ENCODE data around the gene LLPH. TPM values are rescaled to one million over a fixed set of nuclear protein-coding genes. Genes with fewer than 3 reads are reported as not detected.

LLPH gene
- total and polyA plus RNA-seq, 2 of the 13 experiments (the other 11 are each of a cell fraction or from before 2014, with no cell fraction given), result 4.2 to 25.6 TPM

GRCh38 chr12:66107451-66107915, 23.1 kb downstream of the LLPH start (continued):
- TF ChIP-seq FOXA3 (CRISPR knock-in tag; IDR thresholded peaks at IDR 0.05) (peak; percentile 26; the same call in 1 of the 2 replicates), HOXA7 (CRISPR knock-in tag; IDR thresholded peaks at IDR 0.05) (no peak), TRIM24 (CRISPR knock-in tag; IDR thresholded peaks at IDR 0.05) (no peak), PHF20 (CRISPR knock-in tag; IDR thresholded peaks at IDR 0.05) (no peak), TBX2 (CRISPR knock-in tag; IDR thresholded peaks at IDR 0.05; ENCODE audit: borderline replicate concordance) (no peak), MTA1 (CRISPR knock-in tag; IDR thresholded peaks at IDR 0.05; ENCODE audit: borderline replicate concordance) (no peak), ZNF713 (CRISPR knock-in tag; IDR thresholded peaks at IDR 0.05) (no peak), WIZ (CRISPR knock-in tag; IDR thresholded peaks at IDR 0.05) (no peak), ZBTB42 (CRISPR knock-in tag; IDR thresholded peaks at IDR 0.05) (no peak), ZNF773 (CRISPR knock-in tag; IDR thresholded peaks at IDR 0.05; ENCODE audit: borderline replicate concordance) (no peak), GLI4 (CRISPR knock-in tag; IDR thresholded peaks at IDR 0.05; ENCODE audit: borderline replicate concordance) (no peak), SIX1 (CRISPR knock-in tag; IDR thresholded peaks at IDR 0.05; ENCODE audit: borderline replicate concordance) (no peak), MAFG (CRISPR knock-in tag; IDR thresholded peaks at IDR 0.05) (no peak), MAZ (IDR thresholded peaks at IDR 0.05; ENCODE audit: borderline replicate concordance, low read depth, low read length) (no peak), MAZ (CRISPR knock-in tag; IDR thresholded peaks at IDR 0.05; ENCODE audit: low read depth) (no peak), NCOA1 (CRISPR knock-in tag; IDR thresholded peaks at IDR 0.05) (no peak), ZNF605 (CRISPR knock-in tag; IDR thresholded peaks at IDR 0.05) (no peak), SETDB1 (CRISPR knock-in tag; IDR thresholded peaks at IDR 0.05; ENCODE audit: borderline replicate concordance) (no peak), ZNF138 (CRISPR knock-in tag; IDR thresholded peaks at IDR 0.05; ENCODE audit: low read depth) (no peak), TSC22D2 (CRISPR knock-in tag; IDR thresholded peaks at IDR 0.05; ENCODE audit: borderline replicate concordance) (no peak), ZMYM2 (CRISPR knock-in tag; IDR thresholded peaks at IDR 0.05) (no peak), ZNF674 (CRISPR knock-in tag; IDR thresholded peaks at IDR 0.05; ENCODE audit: low read depth) (no peak)
- TF ChIP-seq, protein P1, sequence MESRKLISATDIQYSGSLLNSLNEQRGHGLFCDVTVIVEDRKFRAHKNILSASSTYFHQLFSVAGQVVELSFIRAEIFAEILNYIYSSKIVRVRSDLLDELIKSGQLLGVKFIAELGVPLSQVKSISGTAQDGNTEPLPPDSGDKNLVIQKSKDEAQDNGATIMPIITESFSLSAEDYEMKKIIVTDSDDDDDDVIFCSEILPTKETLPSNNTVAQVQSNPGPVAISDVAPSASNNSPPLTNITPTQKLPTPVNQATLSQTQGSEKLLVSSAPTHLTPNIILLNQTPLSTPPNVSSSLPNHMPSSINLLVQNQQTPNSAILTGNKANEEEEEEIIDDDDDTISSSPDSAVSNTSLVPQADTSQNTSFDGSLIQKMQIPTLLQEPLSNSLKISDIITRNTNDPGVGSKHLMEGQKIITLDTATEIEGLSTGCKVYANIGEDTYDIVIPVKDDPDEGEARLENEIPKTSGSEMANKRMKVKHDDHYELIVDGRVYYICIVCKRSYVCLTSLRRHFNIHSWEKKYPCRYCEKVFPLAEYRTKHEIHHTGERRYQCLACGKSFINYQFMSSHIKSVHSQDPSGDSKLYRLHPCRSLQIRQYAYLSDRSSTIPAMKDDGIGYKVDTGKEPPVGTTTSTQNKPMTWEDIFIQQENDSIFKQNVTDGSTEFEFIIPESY (CRISPR knock-in tag; IDR thresholded peaks at IDR 0.05), result no peak
- TF ChIP-seq, protein P2, sequence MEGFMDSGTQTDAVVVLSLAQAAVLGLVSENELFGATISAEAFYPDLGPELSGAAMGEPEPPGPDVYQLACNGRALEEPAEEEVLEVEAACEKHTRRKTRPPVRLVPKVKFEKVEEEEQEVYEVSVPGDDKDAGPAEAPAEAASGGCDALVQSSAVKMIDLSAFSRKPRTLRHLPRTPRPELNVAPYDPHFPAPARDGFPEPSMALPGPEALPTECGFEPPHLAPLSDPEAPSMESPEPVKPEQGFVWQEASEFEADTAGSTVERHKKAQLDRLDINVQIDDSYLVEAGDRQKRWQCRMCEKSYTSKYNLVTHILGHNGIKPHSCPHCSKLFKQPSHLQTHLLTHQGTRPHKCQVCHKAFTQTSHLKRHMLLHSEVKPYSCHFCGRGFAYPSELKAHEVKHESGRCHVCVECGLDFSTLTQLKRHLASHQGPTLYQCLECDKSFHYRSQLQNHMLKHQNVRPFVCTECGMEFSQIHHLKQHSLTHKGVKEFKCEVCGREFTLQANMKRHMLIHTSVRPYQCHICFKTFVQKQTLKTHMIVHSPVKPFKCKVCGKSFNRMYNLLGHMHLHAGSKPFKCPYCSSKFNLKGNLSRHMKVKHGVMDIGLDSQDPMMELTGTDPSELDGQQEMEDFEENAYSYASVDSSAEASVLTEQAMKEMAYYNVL (CRISPR knock-in tag; IDR thresholded peaks at IDR 0.05; ENCODE audit: borderline replicate concordance), result no peak
- TF ChIP-seq, protein P3, sequence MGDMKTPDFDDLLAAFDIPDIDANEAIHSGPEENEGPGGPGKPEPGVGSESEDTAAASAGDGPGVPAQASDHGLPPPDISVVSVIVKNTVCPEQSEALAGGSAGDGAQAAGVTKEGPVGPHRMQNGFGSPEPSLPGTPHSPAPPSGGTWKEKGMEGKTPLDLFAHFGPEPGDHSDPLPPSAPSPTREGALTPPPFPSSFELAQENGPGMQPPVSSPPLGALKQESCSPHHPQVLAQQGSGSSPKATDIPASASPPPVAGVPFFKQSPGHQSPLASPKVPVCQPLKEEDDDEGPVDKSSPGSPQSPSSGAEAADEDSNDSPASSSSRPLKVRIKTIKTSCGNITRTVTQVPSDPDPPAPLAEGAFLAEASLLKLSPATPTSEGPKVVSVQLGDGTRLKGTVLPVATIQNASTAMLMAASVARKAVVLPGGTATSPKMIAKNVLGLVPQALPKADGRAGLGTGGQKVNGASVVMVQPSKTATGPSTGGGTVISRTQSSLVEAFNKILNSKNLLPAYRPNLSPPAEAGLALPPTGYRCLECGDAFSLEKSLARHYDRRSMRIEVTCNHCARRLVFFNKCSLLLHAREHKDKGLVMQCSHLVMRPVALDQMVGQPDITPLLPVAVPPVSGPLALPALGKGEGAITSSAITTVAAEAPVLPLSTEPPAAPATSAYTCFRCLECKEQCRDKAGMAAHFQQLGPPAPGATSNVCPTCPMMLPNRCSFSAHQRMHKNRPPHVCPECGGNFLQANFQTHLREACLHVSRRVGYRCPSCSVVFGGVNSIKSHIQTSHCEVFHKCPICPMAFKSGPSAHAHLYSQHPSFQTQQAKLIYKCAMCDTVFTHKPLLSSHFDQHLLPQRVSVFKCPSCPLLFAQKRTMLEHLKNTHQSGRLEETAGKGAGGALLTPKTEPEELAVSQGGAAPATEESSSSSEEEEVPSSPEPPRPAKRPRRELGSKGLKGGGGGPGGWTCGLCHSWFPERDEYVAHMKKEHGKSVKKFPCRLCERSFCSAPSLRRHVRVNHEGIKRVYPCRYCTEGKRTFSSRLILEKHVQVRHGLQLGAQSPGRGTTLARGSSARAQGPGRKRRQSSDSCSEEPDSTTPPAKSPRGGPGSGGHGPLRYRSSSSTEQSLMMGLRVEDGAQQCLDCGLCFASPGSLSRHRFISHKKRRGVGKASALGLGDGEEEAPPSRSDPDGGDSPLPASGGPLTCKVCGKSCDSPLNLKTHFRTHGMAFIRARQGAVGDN (CRISPR knock-in tag; IDR thresholded peaks at IDR 0.05), result no peak
